Measurements from ENCODE around the gene PLPPR3.
A peak's percentile ranks its signal among the peaks of the same experiment; 100 is the strongest.
"Not testable (repeated sequence)": the region's sequence is repeated elsewhere in the genome, so short reads cannot be mapped to it uniquely, and the experiment has no call there.

PLPPR3 gene

GRCh38 chr19:823565-824121 is 1.9 kb upstream of the PLPPR3 start:
- peaks cover 43% of the 10 kb centered on the region for H3K27me3 Mint-ChIP-seq
- H3K36me3 Mint-ChIP-seq, result no peaks in the 10 kb centered on the region
- H3K4me1 Mint-ChIP-seq, result no peaks in the 10 kb centered on the region
- no peaks in the 10 kb centered on the region for H3K9me3 Mint-ChIP-seq
- H3K27ac Mint-ChIP-seq, result no peak overlapping the region
- no peak for ATAC-seq
- H3K4me3 Mint-ChIP-seq, result no peak overlapping the region

- ATAC-seq, result no peak
- H3K36me3 Mint-ChIP-seq, result peaks cover 9% of the 10 kb centered on the region
- H3K27me3 Mint-ChIP-seq, result peaks cover 28% of the 10 kb centered on the region
- H3K4me3 Mint-ChIP-seq, result no peak overlapping the region
- H3K9me3 Mint-ChIP-seq, result peaks cover 7% of the 10 kb centered on the region
- no peaks in the 10 kb centered on the region for H3K4me1 Mint-ChIP-seq
- H3K27ac Mint-ChIP-seq, result no peak overlapping the region
Measured at GRCh38 chr19:821231-821824, 427 bp downstream of the PLPPR3 start.

GRCh38 chr19:820212-820611 is 1.5 kb downstream of the PLPPR3 start:
- not testable (repeated sequence) for H3K4me3 Mint-ChIP-seq, ATAC-seq, H3K27ac Mint-ChIP-seq, H3K4me1 Mint-ChIP-seq
- Mint-ChIP-seq H3K9me3 (peaks cover 14% of the 10 kb centered on the region), H3K36me3 (peaks cover 18% of the 10 kb centered on the region), H3K27me3 (peaks cover 26% of the 10 kb centered on the region)

- Mint-ChIP-seq H3K36me3 (peaks cover 40% of the 10 kb centered on the region), H3K4me3 (no peak overlapping the region), H3K9me3 (peaks cover 14% of the 10 kb centered on the region), H3K27ac (no peak overlapping the region), H3K27me3 (no peaks in the 10 kb centered on the region), H3K4me1 (no peaks in the 10 kb centered on the region)
- ATAC-seq, result no peak
Measured at GRCh38 chr19:816500-816857, 5.3 kb downstream of the PLPPR3 start.

GRCh38 chr19:815775-816499 is 5.8 kb downstream of the PLPPR3 start:
- no peak for ATAC-seq
- no peak overlapping the region for H3K27ac Mint-ChIP-seq
- H3K4me1 Mint-ChIP-seq, result no peaks in the 10 kb centered on the region
- peaks cover 46% of the 10 kb centered on the region for H3K36me3 Mint-ChIP-seq
- no peaks in the 10 kb centered on the region for H3K27me3 Mint-ChIP-seq
- peaks cover 14% of the 10 kb centered on the region for H3K9me3 Mint-ChIP-seq
- no peak overlapping the region for H3K4me3 Mint-ChIP-seq

GRCh38 chr19:815079-815774 is 6.5 kb downstream of the PLPPR3 start:
- H3K9me3 Mint-ChIP-seq, result peaks cover 14% of the 10 kb centered on the region
- H3K4me1 Mint-ChIP-seq, result no peaks in the 10 kb centered on the region
- H3K27ac Mint-ChIP-seq, result no peak overlapping the region
- ATAC-seq, result peak; percentile 10
- no peak overlapping the region for H3K4me3 Mint-ChIP-seq
- H3K36me3 Mint-ChIP-seq, result peaks cover 53% of the 10 kb centered on the region
- H3K27me3 Mint-ChIP-seq, result no peaks in the 10 kb centered on the region

- peaks cover 59% of the 10 kb centered on the region for H3K36me3 Mint-ChIP-seq
- H3K4me3 Mint-ChIP-seq, result peak overlapping the region; percentile 1
- no peaks in the 10 kb centered on the region for H3K27me3 Mint-ChIP-seq
- H3K4me1 Mint-ChIP-seq, result no peaks in the 10 kb centered on the region
- H3K9me3 Mint-ChIP-seq, result peaks cover 14% of the 10 kb centered on the region
- peak; percentile 3 for ATAC-seq
- H3K27ac Mint-ChIP-seq, result no peak overlapping the region
Measured at GRCh38 chr19:814152-815078, 7.3 kb downstream of the PLPPR3 start.

GRCh38 chr19:813219-814151 is 8.3 kb downstream of the PLPPR3 start:
- H3K4me3 Mint-ChIP-seq, result no peak overlapping the region
- H3K9me3 Mint-ChIP-seq, result peaks cover 14% of the 10 kb centered on the region
- no peaks in the 10 kb centered on the region for H3K27me3 Mint-ChIP-seq
- no peak overlapping the region for H3K27ac Mint-ChIP-seq
- peak; percentile 58 for ATAC-seq
- H3K36me3 Mint-ChIP-seq, result peaks cover 59% of the 10 kb centered on the region
- H3K4me1 Mint-ChIP-seq, result no peaks in the 10 kb centered on the region

GRCh38 chr19:812747-813218 is 9.0 kb downstream of the PLPPR3 start:
- Mint-ChIP-seq H3K27me3 (no peaks in the 10 kb centered on the region), H3K27ac (no peak overlapping the region), H3K4me1 (peaks cover under 1% of the 10 kb centered on the region), H3K4me3 (no peak overlapping the region), H3K36me3 (peaks cover 63% of the 10 kb centered on the region), H3K9me3 (peaks cover 14% of the 10 kb centered on the region)
- peak; percentile 31 for ATAC-seq

GRCh38 chr19:812049-812746 is 9.6 kb downstream of the PLPPR3 start:
- Mint-ChIP-seq H3K36me3 (peaks cover 69% of the 10 kb centered on the region), H3K4me3 (no peak overlapping the region), H3K27ac (no peak overlapping the region), H3K4me1 (peaks cover 7% of the 10 kb centered on the region), H3K9me3 (peaks cover 14% of the 10 kb centered on the region), H3K27me3 (no peaks in the 10 kb centered on the region)
- ATAC-seq, result peak; percentile 36

GRCh38 chr19:811506-812048 is 10.2 kb downstream of the PLPPR3 start:
- H3K9me3 Mint-ChIP-seq, result peaks cover 9% of the 10 kb centered on the region
- H3K4me1 Mint-ChIP-seq, result peaks cover 9% of the 10 kb centered on the region
- no peaks in the 10 kb centered on the region for H3K27me3 Mint-ChIP-seq
- no peak overlapping the region for H3K4me3 Mint-ChIP-seq
- peaks cover 69% of the 10 kb centered on the region for H3K36me3 Mint-ChIP-seq
- no peak for ATAC-seq
- no peak overlapping the region for H3K27ac Mint-ChIP-seq

- peaks cover 3% of the 10 kb centered on the region for H3K9me3 Mint-ChIP-seq
- peaks cover 65% of the 10 kb centered on the region for H3K36me3 Mint-ChIP-seq
- H3K4me3 Mint-ChIP-seq, result no peak overlapping the region
- H3K27me3 Mint-ChIP-seq, result no peaks in the 10 kb centered on the region
- peaks cover 9% of the 10 kb centered on the region for H3K4me1 Mint-ChIP-seq
- H3K27ac Mint-ChIP-seq, result no peak overlapping the region
- ATAC-seq, result no peak
Measured at GRCh38 chr19:810883-811489, 10.8 kb downstream of the PLPPR3 start.
